Astrocyte (in vitro differentiated cells and primary cell): ENCODE data around the gene ZNF438. TPM values are rescaled to one million over a fixed set of nuclear protein-coding genes. Genes with fewer than 3 reads are reported as not detected.
A peak's percentile ranks its signal among the peaks of the same experiment; 100 is the strongest.

Source experiments
- DNase-seq: peaks from one replicate; pipeline ENCODE4 v3.0.0-alpha.2; 2010; ENCODE audit warnings: low read depth
- FAIRE-seq: peaks from 2 replicates; lab custom pipeline; 2011; peaks lifted over from hg19 to GRCh38; lab: Jason Lieb, UNC
- H2AFZ ChIP-seq: 2 replicates; pipeline ENCODE4 v1.6.0; 2012; ENCODE audit warnings: low read depth, low read length, inconsistent platforms
- H3K27ac ChIP-seq: 2 replicates; pipeline ENCODE4 v1.5.1; 2011; ENCODE audit warnings: low read depth, low read length, inconsistent platforms
- H3K27me3 ChIP-seq: 2 replicates; pipeline ENCODE4 v1.6.0; 2011; ENCODE audit warnings: low read length, inconsistent platforms; ENCODE audit not compliant: insufficient read depth
- H3K36me3 ChIP-seq: 2 replicates; pipeline ENCODE4 v1.5.1; 2011; ENCODE audit warnings: low read length, inconsistent platforms; ENCODE audit not compliant: insufficient read depth
- H3K4me1 ChIP-seq: 2 replicates; pipeline ENCODE4 v1.5.1; 2011; ENCODE audit warnings: low read length, inconsistent platforms; ENCODE audit not compliant: insufficient read depth
- H3K4me2 ChIP-seq: 2 replicates; pipeline ENCODE4 v1.6.0; 2012; ENCODE audit warnings: low read length, inconsistent platforms
- H3K4me3 ChIP-seq: 2 replicates; pipeline ENCODE4 v1.5.1; 2011; ENCODE audit warnings: low read depth, mild to moderate bottlenecking, low read length, inconsistent platforms; ENCODE audit not compliant: insufficient read depth
- H3K79me2 ChIP-seq: 2 replicates; pipeline ENCODE4 v1.6.0; 2012; ENCODE audit warnings: mild to moderate bottlenecking, low read length, inconsistent platforms; ENCODE audit not compliant: insufficient read depth
- H3K9ac ChIP-seq: 2 replicates; pipeline ENCODE4 v1.6.0; 2012; ENCODE audit warnings: mild to moderate bottlenecking, low read length, inconsistent platforms
- H3K9me3 ChIP-seq: 2 replicates; pipeline ENCODE4 v1.5.1; 2012; ENCODE audit warnings: low read depth, mild to moderate bottlenecking, low read length, inconsistent platforms; ENCODE audit not compliant: insufficient read depth
- H4K20me1 ChIP-seq: 2 replicates; pipeline ENCODE4 v1.6.0; 2012; ENCODE audit warnings: low read length, inconsistent platforms; ENCODE audit not compliant: insufficient read depth
- H3K27ac Mint-ChIP-seq: one replicate; pipeline ENCODE4 v1.8.0; 2021; ENCODE audit warnings: mild to moderate bottlenecking, mixed read lengths; ENCODE audit not compliant: unreplicated experiment
- H3K27me3 Mint-ChIP-seq: one replicate; pipeline ENCODE4 v1.8.0; 2021; ENCODE audit warnings: low read depth, mixed read lengths; ENCODE audit not compliant: unreplicated experiment
- H3K36me3 Mint-ChIP-seq: one replicate; pipeline ENCODE4 v1.8.0; 2021; ENCODE audit warnings: low read depth, mixed read lengths; ENCODE audit not compliant: unreplicated experiment
- H3K4me1 Mint-ChIP-seq: one replicate; pipeline ENCODE4 v1.8.0; 2021; ENCODE audit warnings: low read depth, mixed read lengths; ENCODE audit not compliant: unreplicated experiment
- H3K4me3 Mint-ChIP-seq: one replicate; pipeline ENCODE4 v1.8.0; 2021; ENCODE audit warnings: mild to moderate bottlenecking, moderate library complexity, mixed read lengths; ENCODE audit not compliant: unreplicated experiment
- H3K9me3 Mint-ChIP-seq: one replicate; pipeline ENCODE4 v1.8.0; 2021; ENCODE audit warnings: mild to moderate bottlenecking, mixed read lengths; ENCODE audit not compliant: unreplicated experiment
- EZH2 ChIP-seq: IDR thresholded peaks from 2 replicates; pipeline ENCODE4 v1.6.1; 2012; ENCODE audit warnings: mild to moderate bottlenecking, low read length, inconsistent platforms; ENCODE audit not compliant: insufficient read depth
- total RNA-seq: library from RNA; stranded (reverse); gene quantifications from 2 replicates; pipeline ENCODE4 v1.2.1, GENCODE V29; 2021
- TF ChIP-seq, protein P1 (sequence below): IDR thresholded peaks from 2 replicates; pipeline ENCODE4 v1.5.1; 2011; ENCODE audit warnings: low read depth, mild to moderate bottlenecking, inconsistent platforms, low read length, moderate library complexity; ENCODE audit not compliant: insufficient read depth

ZNF438 gene
- total RNA-seq, 1 donor from 2014 or later: 2.2 TPM

DNA sequence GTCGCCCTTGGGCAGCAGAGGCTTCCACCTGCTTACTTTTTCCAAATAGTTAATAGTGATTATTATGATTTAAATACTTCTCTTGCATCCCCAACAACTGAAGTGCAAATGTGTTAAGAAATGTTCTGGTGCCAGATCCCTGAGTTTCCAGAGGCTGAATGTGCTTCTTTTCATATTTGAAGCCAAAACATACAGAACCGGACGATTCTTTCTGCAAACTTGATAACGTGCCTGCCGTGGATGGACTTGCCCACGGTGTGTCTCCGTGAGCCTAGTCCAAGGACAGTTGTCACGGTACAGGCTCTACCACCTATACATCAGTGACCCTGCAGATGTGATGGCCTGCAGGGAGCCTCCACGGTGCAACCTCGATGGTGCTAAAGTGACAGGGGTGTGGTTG is 203.5 kb downstream of the ZNF438 start:
- Mint-ChIP-seq H3K4me1 (peaks cover 12% of the 10 kb centered on the region), H3K36me3 (no peaks in the 10 kb centered on the region), H3K27me3 (peaks cover 2% of the 10 kb centered on the region), H3K9me3 (peaks cover 2% of the 10 kb centered on the region), H3K27ac (no peak overlapping the region), H3K4me3 (no peak overlapping the region)
- no peak overlapping the region for H2AFZ ChIP-seq
- H3K79me2 ChIP-seq: no peaks in the 10 kb centered on the region
- H3K4me2 ChIP-seq: no peak overlapping the region
- no peak overlapping the region for H3K27ac ChIP-seq
- H3K4me3 ChIP-seq: no peak overlapping the region
- TF ChIP-seq, protein P1, sequence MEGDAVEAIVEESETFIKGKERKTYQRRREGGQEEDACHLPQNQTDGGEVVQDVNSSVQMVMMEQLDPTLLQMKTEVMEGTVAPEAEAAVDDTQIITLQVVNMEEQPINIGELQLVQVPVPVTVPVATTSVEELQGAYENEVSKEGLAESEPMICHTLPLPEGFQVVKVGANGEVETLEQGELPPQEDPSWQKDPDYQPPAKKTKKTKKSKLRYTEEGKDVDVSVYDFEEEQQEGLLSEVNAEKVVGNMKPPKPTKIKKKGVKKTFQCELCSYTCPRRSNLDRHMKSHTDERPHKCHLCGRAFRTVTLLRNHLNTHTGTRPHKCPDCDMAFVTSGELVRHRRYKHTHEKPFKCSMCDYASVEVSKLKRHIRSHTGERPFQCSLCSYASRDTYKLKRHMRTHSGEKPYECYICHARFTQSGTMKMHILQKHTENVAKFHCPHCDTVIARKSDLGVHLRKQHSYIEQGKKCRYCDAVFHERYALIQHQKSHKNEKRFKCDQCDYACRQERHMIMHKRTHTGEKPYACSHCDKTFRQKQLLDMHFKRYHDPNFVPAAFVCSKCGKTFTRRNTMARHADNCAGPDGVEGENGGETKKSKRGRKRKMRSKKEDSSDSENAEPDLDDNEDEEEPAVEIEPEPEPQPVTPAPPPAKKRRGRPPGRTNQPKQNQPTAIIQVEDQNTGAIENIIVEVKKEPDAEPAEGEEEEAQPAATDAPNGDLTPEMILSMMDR: no peak
- no peak for TF ChIP-seq EZH2
- H3K4me1 ChIP-seq: peaks cover 18% of the 10 kb centered on the region
- no peak for DNase-seq
- no peaks in the 10 kb centered on the region for H4K20me1 ChIP-seq
- no peaks in the 10 kb centered on the region for H3K9me3 ChIP-seq
- H3K9ac ChIP-seq: no peak overlapping the region
- no peak for FAIRE-seq
- H3K27me3 ChIP-seq: no peaks in the 10 kb centered on the region
- H3K36me3 ChIP-seq: no peaks in the 10 kb centered on the region

DNA sequence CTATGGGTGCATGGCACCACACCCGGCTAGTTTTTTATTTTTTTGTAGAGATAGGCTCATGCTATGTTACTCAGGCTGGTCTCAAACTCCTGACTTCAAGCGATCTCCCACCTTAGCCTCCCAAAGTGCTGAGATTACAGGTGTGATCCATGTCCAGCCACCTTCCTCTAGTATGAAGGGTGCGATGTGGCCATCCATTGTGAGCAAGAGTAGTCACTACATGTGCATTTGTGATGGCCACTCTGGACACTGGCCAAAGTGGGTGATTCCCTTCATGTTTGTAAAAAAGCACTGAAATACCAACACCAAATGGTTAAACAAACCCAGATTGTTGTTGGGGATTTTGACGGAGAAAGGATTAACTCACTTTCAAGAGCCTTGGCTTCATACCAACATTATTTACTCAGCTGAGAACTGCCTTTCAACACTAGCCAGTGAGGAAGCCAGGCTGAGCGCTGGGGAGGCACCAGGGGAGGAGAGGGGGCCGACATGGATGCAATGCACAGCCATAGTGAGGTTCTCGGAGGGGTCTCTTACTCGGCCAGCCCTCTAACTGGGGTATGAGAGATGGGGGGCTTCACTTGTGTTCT is 204.0 kb downstream of the ZNF438 start:
- Mint-ChIP-seq H3K27ac (no peak overlapping the region), H3K27me3 (peaks cover 4% of the 10 kb centered on the region), H3K36me3 (no peaks in the 10 kb centered on the region), H3K4me1 (peaks cover 11% of the 10 kb centered on the region), H3K4me3 (no peak overlapping the region), H3K9me3 (peaks cover 2% of the 10 kb centered on the region)
- Histone ChIP-seq H4K20me1 (no peaks in the 10 kb centered on the region), H3K9ac (no peak overlapping the region), H3K27me3 (no peaks in the 10 kb centered on the region), H3K36me3 (no peaks in the 10 kb centered on the region), H3K4me2 (no peak overlapping the region), H3K9me3 (no peaks in the 10 kb centered on the region), H3K4me3 (no peak overlapping the region), H3K79me2 (no peaks in the 10 kb centered on the region), H2AFZ (no peak overlapping the region), H3K4me1 (peaks cover 18% of the 10 kb centered on the region), H3K27ac (no peak overlapping the region)
- no peak for TF ChIP-seq EZH2
- TF ChIP-seq, protein P1: no peak
- no peak for FAIRE-seq
- peak; percentile 38 for DNase-seq

GRCh38 chr10:30826679-30827078 is 205.0 kb downstream of the ZNF438 start:
- no peak for FAIRE-seq
- Mint-ChIP-seq H3K27me3 (peaks cover 6% of the 10 kb centered on the region), H3K27ac (no peak overlapping the region)

More at GRCh38 chr10:30826679-30827078, 205.0 kb downstream of the ZNF438 start:
- peaks cover 13% of the 10 kb centered on the region for H3K4me1 Mint-ChIP-seq
- no peak overlapping the region for H3K4me3 ChIP-seq
- H3K27me3 ChIP-seq: no peaks in the 10 kb centered on the region
- no peaks in the 10 kb centered on the region for H3K79me2 ChIP-seq
- H3K27ac ChIP-seq: no peak overlapping the region
- no peak overlapping the region for H3K4me3 Mint-ChIP-seq
- no peaks in the 10 kb centered on the region for H3K9me3 ChIP-seq
- H3K36me3 ChIP-seq: no peaks in the 10 kb centered on the region
- no peaks in the 10 kb centered on the region for H3K36me3 Mint-ChIP-seq
- H3K4me1 ChIP-seq: peaks cover 19% of the 10 kb centered on the region
- no peak overlapping the region for H2AFZ ChIP-seq
- H3K4me2 ChIP-seq: no peak overlapping the region
- DNase-seq: no peak
- H3K9me3 Mint-ChIP-seq: peaks cover 2% of the 10 kb centered on the region
- TF ChIP-seq, protein P1: no peak
- TF ChIP-seq EZH2: no peak
- H4K20me1 ChIP-seq: no peaks in the 10 kb centered on the region
- no peak overlapping the region for H3K9ac ChIP-seq
